ENCODE data around the gene SLC37A4. TPM values are rescaled to one million over a fixed set of nuclear protein-coding genes. Genes with fewer than 3 reads are reported as not detected.

SLC37A4 gene
- total and polyA plus RNA-seq, 2 of the 13 experiments (the other 11 are each of a cell fraction or from before 2014, with no cell fraction given) = 43.0 to 56.1 TPM

DNA sequence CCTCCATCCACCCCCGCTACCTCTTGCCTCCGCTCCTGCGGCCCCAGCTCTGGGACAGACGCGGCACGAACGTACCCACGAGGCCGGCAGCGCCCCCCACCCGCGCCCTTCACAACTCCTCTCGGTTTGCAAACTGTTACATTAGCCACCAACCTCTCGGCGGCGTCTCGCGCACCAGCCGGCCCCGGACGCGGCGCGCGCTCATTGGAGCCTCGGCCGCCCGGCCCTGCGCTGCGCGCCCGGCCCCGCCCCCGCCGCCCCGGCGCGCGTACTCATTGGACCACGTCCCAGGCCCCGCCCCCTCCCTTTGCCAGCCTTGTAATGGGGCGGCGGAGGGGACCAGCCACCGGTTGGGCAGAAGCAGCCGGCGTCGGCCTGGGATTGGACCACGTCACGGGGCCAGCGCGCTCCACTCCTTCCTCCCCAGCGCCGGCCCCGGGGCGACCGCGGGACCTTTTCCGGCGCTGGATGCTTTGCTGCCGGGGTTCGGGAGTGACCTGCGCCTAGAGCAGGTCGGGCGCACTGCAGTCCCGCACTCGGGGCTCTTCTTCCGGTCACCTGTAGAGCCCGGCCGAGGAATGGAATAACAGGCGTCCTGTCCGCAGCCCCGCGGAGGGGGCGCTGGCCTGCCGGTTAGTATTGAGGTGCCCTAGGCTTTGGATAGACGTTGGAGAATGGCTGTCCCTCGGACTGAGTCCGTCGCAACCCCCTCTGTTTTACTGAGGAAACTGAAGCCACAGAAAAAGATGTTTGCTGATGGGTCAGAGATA, 26.5 kb upstream of the SLC37A4 start, which contains the start of gene HYOU1 (continued):
- TF ChIP-seq ZNF44 (CRISPR knock-in tag; IDR thresholded peaks at IDR 0.05) (0 out of 2 replicates have a peak, but pooled peaks have one; percentile 67), ZNF468 (CRISPR knock-in tag; IDR thresholded peaks at IDR 0.05) (no peak), ZFP36L1 (CRISPR knock-in tag; IDR thresholded peaks at IDR 0.05) (peak; percentile 72; the same call in 1 of the 2 replicates), SIX1 (CRISPR knock-in tag; IDR thresholded peaks at IDR 0.05; ENCODE audit: borderline replicate concordance) (0 out of 2 replicates have a peak, but pooled peaks have one; percentile 9), MED8 (CRISPR knock-in tag; IDR thresholded peaks at IDR 0.05; ENCODE audit: insufficient replicate concordance) (no peak), HIVEP1 (CRISPR knock-in tag; IDR thresholded peaks at IDR 0.05) (no peak), FOXO1 (CRISPR knock-in tag; IDR thresholded peaks at IDR 0.05) (peak; percentile 42), HDAC6 (IDR thresholded peaks at IDR 0.05; ENCODE audit: low read depth, low read length) (no peak), HOXA9 (CRISPR knock-in tag; IDR thresholded peaks at IDR 0.05; ENCODE audit: borderline replicate concordance) (no peak), ZNF530 (CRISPR knock-in tag; IDR thresholded peaks at IDR 0.05; ENCODE audit: low read depth) (no peak)
- TF ChIP-seq, protein P1, sequence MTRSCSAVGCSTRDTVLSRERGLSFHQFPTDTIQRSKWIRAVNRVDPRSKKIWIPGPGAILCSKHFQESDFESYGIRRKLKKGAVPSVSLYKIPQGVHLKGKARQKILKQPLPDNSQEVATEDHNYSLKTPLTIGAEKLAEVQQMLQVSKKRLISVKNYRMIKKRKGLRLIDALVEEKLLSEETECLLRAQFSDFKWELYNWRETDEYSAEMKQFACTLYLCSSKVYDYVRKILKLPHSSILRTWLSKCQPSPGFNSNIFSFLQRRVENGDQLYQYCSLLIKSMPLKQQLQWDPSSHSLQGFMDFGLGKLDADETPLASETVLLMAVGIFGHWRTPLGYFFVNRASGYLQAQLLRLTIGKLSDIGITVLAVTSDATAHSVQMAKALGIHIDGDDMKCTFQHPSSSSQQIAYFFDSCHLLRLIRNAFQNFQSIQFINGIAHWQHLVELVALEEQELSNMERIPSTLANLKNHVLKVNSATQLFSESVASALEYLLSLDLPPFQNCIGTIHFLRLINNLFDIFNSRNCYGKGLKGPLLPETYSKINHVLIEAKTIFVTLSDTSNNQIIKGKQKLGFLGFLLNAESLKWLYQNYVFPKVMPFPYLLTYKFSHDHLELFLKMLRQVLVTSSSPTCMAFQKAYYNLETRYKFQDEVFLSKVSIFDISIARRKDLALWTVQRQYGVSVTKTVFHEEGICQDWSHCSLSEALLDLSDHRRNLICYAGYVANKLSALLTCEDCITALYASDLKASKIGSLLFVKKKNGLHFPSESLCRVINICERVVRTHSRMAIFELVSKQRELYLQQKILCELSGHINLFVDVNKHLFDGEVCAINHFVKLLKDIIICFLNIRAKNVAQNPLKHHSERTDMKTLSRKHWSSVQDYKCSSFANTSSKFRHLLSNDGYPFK (CRISPR knock-in tag; IDR thresholded peaks at IDR 0.05; ENCODE audit: borderline replicate concordance) = no peak; the same call in 1 of the 2 replicates
- TF ChIP-seq, protein P2, sequence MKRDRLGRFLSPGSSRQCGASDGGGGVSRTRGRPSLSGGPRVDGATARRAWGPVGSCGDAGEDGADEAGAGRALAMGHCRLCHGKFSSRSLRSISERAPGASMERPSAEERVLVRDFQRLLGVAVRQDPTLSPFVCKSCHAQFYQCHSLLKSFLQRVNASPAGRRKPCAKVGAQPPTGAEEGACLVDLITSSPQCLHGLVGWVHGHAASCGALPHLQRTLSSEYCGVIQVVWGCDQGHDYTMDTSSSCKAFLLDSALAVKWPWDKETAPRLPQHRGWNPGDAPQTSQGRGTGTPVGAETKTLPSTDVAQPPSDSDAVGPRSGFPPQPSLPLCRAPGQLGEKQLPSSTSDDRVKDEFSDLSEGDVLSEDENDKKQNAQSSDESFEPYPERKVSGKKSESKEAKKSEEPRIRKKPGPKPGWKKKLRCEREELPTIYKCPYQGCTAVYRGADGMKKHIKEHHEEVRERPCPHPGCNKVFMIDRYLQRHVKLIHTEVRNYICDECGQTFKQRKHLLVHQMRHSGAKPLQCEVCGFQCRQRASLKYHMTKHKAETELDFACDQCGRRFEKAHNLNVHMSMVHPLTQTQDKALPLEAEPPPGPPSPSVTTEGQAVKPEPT (CRISPR knock-in tag; IDR thresholded peaks at IDR 0.05; ENCODE audit: low read depth) = no peak
- TF ChIP-seq, protein P3, sequence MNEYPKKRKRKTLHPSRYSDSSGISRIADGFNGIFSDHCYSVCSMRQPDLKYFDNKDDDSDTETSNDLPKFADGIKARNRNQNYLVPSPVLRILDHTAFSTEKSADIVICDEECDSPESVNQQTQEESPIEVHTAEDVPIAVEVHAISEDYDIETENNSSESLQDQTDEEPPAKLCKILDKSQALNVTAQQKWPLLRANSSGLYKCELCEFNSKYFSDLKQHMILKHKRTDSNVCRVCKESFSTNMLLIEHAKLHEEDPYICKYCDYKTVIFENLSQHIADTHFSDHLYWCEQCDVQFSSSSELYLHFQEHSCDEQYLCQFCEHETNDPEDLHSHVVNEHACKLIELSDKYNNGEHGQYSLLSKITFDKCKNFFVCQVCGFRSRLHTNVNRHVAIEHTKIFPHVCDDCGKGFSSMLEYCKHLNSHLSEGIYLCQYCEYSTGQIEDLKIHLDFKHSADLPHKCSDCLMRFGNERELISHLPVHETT (CRISPR knock-in tag; conservative IDR thresholded peaks at IDR 0.05) = peak; percentile 97
- TF ChIP-seq, protein P4, sequence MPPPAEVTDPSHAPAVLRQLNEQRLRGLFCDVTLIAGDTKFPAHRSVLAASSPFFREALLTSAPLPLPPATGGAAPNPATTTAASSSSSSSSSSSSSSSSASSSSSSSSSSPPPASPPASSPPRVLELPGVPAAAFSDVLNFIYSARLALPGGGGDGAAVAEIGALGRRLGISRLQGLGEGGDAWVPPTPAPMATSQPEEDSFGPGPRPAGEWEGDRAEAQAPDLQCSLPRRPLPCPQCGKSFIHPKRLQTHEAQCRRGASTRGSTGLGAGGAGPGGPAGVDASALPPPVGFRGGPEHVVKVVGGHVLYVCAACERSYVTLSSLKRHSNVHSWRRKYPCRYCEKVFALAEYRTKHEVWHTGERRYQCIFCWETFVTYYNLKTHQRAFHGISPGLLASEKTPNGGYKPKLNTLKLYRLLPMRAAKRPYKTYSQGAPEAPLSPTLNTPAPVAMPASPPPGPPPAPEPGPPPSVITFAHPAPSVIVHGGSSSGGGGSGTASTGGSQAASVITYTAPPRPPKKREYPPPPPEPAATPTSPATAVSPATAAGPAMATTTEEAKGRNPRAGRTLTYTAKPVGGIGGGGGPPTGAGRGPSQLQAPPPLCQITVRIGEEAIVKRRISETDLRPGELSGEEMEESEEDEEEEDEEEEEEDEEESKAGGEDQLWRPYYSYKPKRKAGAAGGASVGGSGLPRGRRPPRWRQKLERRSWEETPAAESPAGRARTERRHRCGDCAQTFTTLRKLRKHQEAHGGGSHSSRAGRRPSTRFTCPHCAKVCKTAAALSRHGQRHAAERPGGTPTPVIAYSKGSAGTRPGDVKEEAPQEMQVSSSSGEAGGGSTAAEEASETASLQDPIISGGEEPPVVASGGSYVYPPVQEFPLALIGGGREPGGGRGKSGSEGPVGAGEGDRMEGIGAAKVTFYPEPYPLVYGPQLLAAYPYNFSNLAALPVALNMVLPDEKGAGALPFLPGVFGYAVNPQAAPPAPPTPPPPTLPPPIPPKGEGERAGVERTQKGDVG (CRISPR knock-in tag; IDR thresholded peaks at IDR 0.05; ENCODE audit: borderline replicate concordance) = no peak
- TF ChIP-seq, protein P5, sequence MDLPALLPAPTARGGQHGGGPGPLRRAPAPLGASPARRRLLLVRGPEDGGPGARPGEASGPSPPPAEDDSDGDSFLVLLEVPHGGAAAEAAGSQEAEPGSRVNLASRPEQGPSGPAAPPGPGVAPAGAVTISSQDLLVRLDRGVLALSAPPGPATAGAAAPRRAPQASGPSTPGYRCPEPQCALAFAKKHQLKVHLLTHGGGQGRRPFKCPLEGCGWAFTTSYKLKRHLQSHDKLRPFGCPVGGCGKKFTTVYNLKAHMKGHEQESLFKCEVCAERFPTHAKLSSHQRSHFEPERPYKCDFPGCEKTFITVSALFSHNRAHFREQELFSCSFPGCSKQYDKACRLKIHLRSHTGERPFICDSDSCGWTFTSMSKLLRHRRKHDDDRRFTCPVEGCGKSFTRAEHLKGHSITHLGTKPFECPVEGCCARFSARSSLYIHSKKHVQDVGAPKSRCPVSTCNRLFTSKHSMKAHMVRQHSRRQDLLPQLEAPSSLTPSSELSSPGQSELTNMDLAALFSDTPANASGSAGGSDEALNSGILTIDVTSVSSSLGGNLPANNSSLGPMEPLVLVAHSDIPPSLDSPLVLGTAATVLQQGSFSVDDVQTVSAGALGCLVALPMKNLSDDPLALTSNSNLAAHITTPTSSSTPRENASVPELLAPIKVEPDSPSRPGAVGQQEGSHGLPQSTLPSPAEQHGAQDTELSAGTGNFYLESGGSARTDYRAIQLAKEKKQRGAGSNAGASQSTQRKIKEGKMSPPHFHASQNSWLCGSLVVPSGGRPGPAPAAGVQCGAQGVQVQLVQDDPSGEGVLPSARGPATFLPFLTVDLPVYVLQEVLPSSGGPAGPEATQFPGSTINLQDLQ (CRISPR knock-in tag; IDR thresholded peaks at IDR 0.05) = no peak

Data from HepG2 (cell line).